Fibroblast of lung (primary cell): Measurements from ENCODE around the gene KCNK2.

Experiments
- EZH2 ChIP-seq: IDR thresholded peaks from 2 replicates; pipeline ENCODE4 v1.5.1; 2012; ENCODE audit warnings: low read length, control low read depth, mild to moderate bottlenecking; ENCODE audit errors: missing control alignments
- TF ChIP-seq, protein P1 (sequence below), 2 donors: IDR thresholded peaks in 1 of 2; conservative IDR thresholded peaks in 1 of 2; 1 replicate in 1 of 2; 2 replicates in 1 of 2; pipeline ENCODE4 v1.5.1; 2011 to 2012; ENCODE audit warnings: low read length in 2 of 2, control low read depth in 1 of 2, inconsistent platforms in 1 of 2, low read depth in 1 of 2, mild to moderate bottlenecking in 1 of 2

DNA sequence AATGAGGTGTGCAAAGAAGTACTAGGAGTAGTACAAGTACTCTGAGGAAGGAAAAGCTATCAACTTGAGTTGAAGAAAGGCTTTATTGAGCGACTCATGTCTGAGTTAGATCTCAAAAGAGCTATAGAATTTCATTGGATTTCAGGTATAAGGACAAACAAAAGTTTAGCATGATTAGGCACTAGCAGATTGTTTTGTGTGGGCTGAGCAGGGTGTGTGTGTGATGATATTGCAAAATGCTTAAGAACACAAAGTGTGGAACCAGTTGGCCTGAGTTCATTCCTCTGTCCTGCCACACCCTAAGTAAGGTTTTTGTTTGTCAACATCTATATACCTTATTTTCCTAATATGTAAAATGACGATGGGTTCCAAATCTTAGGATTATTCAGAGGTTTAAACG is 158.9 kb downstream of the KCNK2 start:
- TF ChIP-seq, protein P1, sequence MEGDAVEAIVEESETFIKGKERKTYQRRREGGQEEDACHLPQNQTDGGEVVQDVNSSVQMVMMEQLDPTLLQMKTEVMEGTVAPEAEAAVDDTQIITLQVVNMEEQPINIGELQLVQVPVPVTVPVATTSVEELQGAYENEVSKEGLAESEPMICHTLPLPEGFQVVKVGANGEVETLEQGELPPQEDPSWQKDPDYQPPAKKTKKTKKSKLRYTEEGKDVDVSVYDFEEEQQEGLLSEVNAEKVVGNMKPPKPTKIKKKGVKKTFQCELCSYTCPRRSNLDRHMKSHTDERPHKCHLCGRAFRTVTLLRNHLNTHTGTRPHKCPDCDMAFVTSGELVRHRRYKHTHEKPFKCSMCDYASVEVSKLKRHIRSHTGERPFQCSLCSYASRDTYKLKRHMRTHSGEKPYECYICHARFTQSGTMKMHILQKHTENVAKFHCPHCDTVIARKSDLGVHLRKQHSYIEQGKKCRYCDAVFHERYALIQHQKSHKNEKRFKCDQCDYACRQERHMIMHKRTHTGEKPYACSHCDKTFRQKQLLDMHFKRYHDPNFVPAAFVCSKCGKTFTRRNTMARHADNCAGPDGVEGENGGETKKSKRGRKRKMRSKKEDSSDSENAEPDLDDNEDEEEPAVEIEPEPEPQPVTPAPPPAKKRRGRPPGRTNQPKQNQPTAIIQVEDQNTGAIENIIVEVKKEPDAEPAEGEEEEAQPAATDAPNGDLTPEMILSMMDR (conservative IDR thresholded peaks at IDR 0.05 in 1 of 2, IDR thresholded peaks at IDR 0.05 in 1 of 2; ENCODE audit: low read depth in 1 of 2, low read length in 2 of 2): no peak
- no peak for TF ChIP-seq EZH2
